Raji (cell line): Measurements from ENCODE around the gene MICALL2.

Experiments used
- POLR2A ChIP-seq: IDR thresholded peaks from 2 replicates; pipeline ENCODE4 v1.6.1; 2011; ENCODE audit warnings: low read depth, low read length, control low read depth; ENCODE audit not compliant: insufficient read depth

MICALL2 gene

GRCh38 chr7:1424041-1424440 is 35.2 kb downstream of the MICALL2 start:
- TF ChIP-seq POLR2A: no peak

- TF ChIP-seq POLR2A: no peak
These were observed 35.9 kb downstream of the MICALL2 start for GRCh38 chr7:1423264-1423811.

GRCh38 chr7:1422512-1423263 is 36.6 kb downstream of the MICALL2 start:
- no peak for TF ChIP-seq POLR2A

- no peak for TF ChIP-seq POLR2A
These were observed 37.3 kb downstream of the MICALL2 start for GRCh38 chr7:1421946-1422345.

- no peak for TF ChIP-seq POLR2A
These were observed 38.1 kb downstream of the MICALL2 start for GRCh38 chr7:1421020-1421790.

- TF ChIP-seq POLR2A: no peak
These were observed 39.6 kb downstream of the MICALL2 start for GRCh38 chr7:1419688-1420087.

GRCh38 chr7:1419310-1419634 is 40.0 kb downstream of the MICALL2 start:
- no peak for TF ChIP-seq POLR2A

GRCh38 chr7:1418505-1419309 is 40.6 kb downstream of the MICALL2 start:
- TF ChIP-seq POLR2A: no peak

GRCh38 chr7:1415389-1415990 is 43.8 kb downstream of the MICALL2 start:
- TF ChIP-seq POLR2A: no peak

- no peak for TF ChIP-seq POLR2A
These were observed 45.2 kb downstream of the MICALL2 start for GRCh38 chr7:1413936-1414639.

- no peak for TF ChIP-seq POLR2A
These were observed 46.7 kb downstream of the MICALL2 start for GRCh38 chr7:1412322-1413261.

- no peak for TF ChIP-seq POLR2A
These were observed 47.9 kb downstream of the MICALL2 start for GRCh38 chr7:1411414-1411813.

- no peak for TF ChIP-seq POLR2A
These were observed 48.3 kb downstream of the MICALL2 start for GRCh38 chr7:1410992-1411391.
